Right lobe of liver (tissue), 4 donors: ENCODE measurements around the gene DICER1.

Experiments
- POLR2A ChIP-seq: fragments of 450-650 bp; IDR thresholded peaks from one replicate; pipeline ENCODE4 v1.6.1; 2017; ENCODE audit warnings: antibody characterized with exemption, mild to moderate bottlenecking
- TF ChIP-seq, protein P1 (sequence below), 4 donors: fragments of 200-600 bp in 3 of 4; fragments of 450-650 bp in 1 of 4; IDR thresholded peaks; one replicate each; pipeline versions ENCODE4 v1.5.1 to v1.8.0; 2016 to 2022; ENCODE audit warnings: antibody characterized with exemption in 4 of 4, mild to moderate bottlenecking in 2 of 4
- donor health status: DM: no; HTN: no; CAD: no.
- donor health status: DM: no; HTN: no; CAD: no.
- donor health status: DM: no; HTN: yes; CAD: no.

DNA sequence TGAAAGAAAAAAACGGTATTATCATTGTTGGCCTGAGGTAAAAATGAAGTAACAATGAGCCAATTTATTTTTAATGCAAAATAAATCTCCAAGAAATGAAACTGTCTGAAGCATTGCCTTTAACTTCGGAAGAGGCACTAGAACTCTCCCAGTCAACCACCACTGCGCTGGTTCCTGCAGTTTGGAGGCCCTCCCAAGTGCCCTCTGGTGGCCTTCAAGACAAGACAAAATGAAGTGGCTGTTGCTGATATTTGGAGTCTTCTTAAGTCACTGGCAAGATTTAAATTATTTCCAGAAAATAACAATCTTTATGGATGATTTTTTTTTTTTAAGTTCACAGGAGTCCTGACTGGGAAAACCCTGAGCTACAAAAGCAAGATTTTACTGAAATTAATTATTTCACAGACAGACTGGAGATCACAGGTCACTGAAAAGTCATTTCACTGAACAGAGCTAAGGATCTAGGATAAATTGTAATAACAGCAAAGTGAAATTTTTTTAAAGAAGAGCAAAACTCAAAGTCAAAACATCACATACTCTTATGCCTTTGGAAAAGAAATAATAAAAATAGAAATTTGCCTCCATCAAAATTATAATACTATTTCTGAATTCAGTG lies 58.2 kb downstream of the DICER1 start:
- TF ChIP-seq, protein P1, sequence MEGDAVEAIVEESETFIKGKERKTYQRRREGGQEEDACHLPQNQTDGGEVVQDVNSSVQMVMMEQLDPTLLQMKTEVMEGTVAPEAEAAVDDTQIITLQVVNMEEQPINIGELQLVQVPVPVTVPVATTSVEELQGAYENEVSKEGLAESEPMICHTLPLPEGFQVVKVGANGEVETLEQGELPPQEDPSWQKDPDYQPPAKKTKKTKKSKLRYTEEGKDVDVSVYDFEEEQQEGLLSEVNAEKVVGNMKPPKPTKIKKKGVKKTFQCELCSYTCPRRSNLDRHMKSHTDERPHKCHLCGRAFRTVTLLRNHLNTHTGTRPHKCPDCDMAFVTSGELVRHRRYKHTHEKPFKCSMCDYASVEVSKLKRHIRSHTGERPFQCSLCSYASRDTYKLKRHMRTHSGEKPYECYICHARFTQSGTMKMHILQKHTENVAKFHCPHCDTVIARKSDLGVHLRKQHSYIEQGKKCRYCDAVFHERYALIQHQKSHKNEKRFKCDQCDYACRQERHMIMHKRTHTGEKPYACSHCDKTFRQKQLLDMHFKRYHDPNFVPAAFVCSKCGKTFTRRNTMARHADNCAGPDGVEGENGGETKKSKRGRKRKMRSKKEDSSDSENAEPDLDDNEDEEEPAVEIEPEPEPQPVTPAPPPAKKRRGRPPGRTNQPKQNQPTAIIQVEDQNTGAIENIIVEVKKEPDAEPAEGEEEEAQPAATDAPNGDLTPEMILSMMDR (IDR thresholded peaks at IDR 0.05), result peak; percentile 17 to 51 (median 42)
- TF ChIP-seq POLR2A, result no peak
